Progenitor cell of endocrine pancreas (in vitro differentiated cells): Measurements from ENCODE around the gene SLC6A12. TPM values are rescaled to one million over a fixed set of nuclear protein-coding genes. Genes with fewer than 3 reads are reported as not detected.

Experiments used
- DNase-seq: peaks from one replicate; pipeline ENCODE4 v3.0.0; 2021; ENCODE audit warnings: low spot score; ENCODE audit not compliant: unreplicated experiment
- H3K27ac Mint-ChIP-seq: 2 replicates; pipeline ENCODE4 v1.8.0; 2021; ENCODE audit warnings: mild to moderate bottlenecking, moderate library complexity, mixed read lengths
- H3K27me3 Mint-ChIP-seq: 2 replicates; pipeline ENCODE4 v1.8.0; 2021; ENCODE audit warnings: mixed read lengths
- H3K36me3 Mint-ChIP-seq: 2 replicates; pipeline ENCODE4 v1.8.0; 2022; ENCODE audit warnings: mixed read lengths; ENCODE audit not compliant: insufficient read depth
- H3K4me1 Mint-ChIP-seq: 2 replicates; pipeline ENCODE4 v1.8.0; 2021; ENCODE audit warnings: low read depth, mixed read lengths
- H3K4me3 Mint-ChIP-seq: 2 replicates; pipeline ENCODE4 v1.8.0; 2021; ENCODE audit warnings: low read depth, mild to moderate bottlenecking, moderate library complexity, mixed read lengths
- H3K9me3 Mint-ChIP-seq: 2 replicates; pipeline ENCODE4 v1.8.0; 2021; ENCODE audit warnings: low read depth, mixed read lengths
- CTCF ChIP-seq: fragments of 200-600 bp; sonication (generic); IDR thresholded peaks from one replicate; pipeline ENCODE4 v1.5.0; 2021; ENCODE audit warnings: antibody characterized with exemption, mild to moderate bottlenecking; ENCODE audit not compliant: unreplicated experiment
- total RNA-seq: library from RNA; stranded (reverse); gene quantifications from 2 replicates; pipeline ENCODE4 v1.2.1, GENCODE V29; 2021

The SLC6A12 gene
- total RNA-seq, 1 donor from 2014 or later, result 3.1 TPM

GRCh38 chr12:256958-257357, 43.0 kb upstream of the SLC6A12 start:
- H3K4me3 Mint-ChIP-seq, result no peak overlapping the region
- H3K4me1 Mint-ChIP-seq, result peaks cover 29% of the 10 kb centered on the region
- peaks cover 34% of the 10 kb centered on the region for H3K27me3 Mint-ChIP-seq
- peak; percentile 6 for DNase-seq
- no peaks in the 10 kb centered on the region for H3K9me3 Mint-ChIP-seq
- TF ChIP-seq CTCF, result no peak
- no peak overlapping the region for H3K27ac Mint-ChIP-seq
- no peaks in the 10 kb centered on the region for H3K36me3 Mint-ChIP-seq

- TF ChIP-seq CTCF, result no peak
- Mint-ChIP-seq H3K4me1 (peaks cover 29% of the 10 kb centered on the region), H3K27ac (no peak overlapping the region), H3K36me3 (no peaks in the 10 kb centered on the region), H3K9me3 (no peaks in the 10 kb centered on the region), H3K27me3 (peaks cover 34% of the 10 kb centered on the region), H3K4me3 (no peak overlapping the region)
- no peak for DNase-seq
Observed at GRCh38 chr12:256225-256624, 42.3 kb upstream of the SLC6A12 start.

- H3K4me1 Mint-ChIP-seq, result peaks cover 29% of the 10 kb centered on the region
- H3K9me3 Mint-ChIP-seq, result no peaks in the 10 kb centered on the region
- peaks cover 33% of the 10 kb centered on the region for H3K27me3 Mint-ChIP-seq
- no peak overlapping the region for H3K4me3 Mint-ChIP-seq
- no peaks in the 10 kb centered on the region for H3K36me3 Mint-ChIP-seq
- H3K27ac Mint-ChIP-seq, result no peak overlapping the region
- DNase-seq, result no peak
- TF ChIP-seq CTCF, result no peak
Observed at GRCh38 chr12:254912-255311, 41.0 kb upstream of the SLC6A12 start.

GRCh38 chr12:254039-254438, 40.1 kb upstream of the SLC6A12 start:
- peak overlapping the region; percentile 9 for H3K27ac Mint-ChIP-seq
- H3K4me1 Mint-ChIP-seq, result peaks cover 29% of the 10 kb centered on the region
- H3K9me3 Mint-ChIP-seq, result no peaks in the 10 kb centered on the region
- no peak overlapping the region for H3K4me3 Mint-ChIP-seq
- H3K36me3 Mint-ChIP-seq, result no peaks in the 10 kb centered on the region
- DNase-seq, result no peak
- peak; percentile 43 for TF ChIP-seq CTCF
- H3K27me3 Mint-ChIP-seq, result peaks cover 27% of the 10 kb centered on the region

- Mint-ChIP-seq H3K4me3 (no peak overlapping the region), H3K27ac (peak overlapping the region; percentile 72), H3K27me3 (peaks cover 23% of the 10 kb centered on the region), H3K4me1 (peaks cover 29% of the 10 kb centered on the region), H3K9me3 (no peaks in the 10 kb centered on the region), H3K36me3 (no peaks in the 10 kb centered on the region)
- DNase-seq, result no peak
- TF ChIP-seq CTCF, result no peak
Observed at GRCh38 chr12:253116-253831, 39.3 kb upstream of the SLC6A12 start.
